Lower leg skin (tissue), 3 donors: ENCODE measurements around the gene XRCC1.

Source experiments
- POLR2A ChIP-seq, 2 donors: fragments of 450-650 bp; IDR thresholded peaks; one replicate each; pipeline ENCODE4 v1.6.1; 2016 to 2017; ENCODE audit warnings: antibody characterized with exemption in 2 of 2, mild to moderate bottlenecking in 1 of 2, moderate library complexity in 1 of 2
- TF ChIP-seq, protein P1 (sequence below), 3 donors: fragments of 450-650 bp; IDR thresholded peaks; one replicate each; pipeline ENCODE4 v1.5.1; 2016; ENCODE audit warnings: antibody characterized with exemption in 3 of 3, mild to moderate bottlenecking in 3 of 3, moderate library complexity in 2 of 3

DNA sequence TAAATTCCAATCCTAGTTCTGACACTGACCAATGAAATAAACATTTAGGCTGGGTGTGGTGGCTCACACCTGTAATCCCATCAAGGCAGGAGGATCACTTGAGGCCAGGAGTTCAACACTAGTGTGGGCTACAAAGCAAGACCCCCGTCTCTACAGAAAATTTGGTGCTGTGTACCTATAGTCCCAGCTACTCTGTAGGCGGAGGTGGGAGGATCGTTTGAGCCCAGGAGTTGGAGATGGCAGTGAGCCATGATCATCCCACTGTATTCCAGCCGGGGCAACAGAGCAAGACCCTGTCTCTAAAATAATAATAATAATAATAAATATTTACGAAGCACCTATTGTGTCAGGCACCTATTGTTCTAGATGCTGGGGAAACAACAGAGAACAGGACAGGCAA, 13.9 kb upstream of the XRCC1 start:
- TF ChIP-seq, protein P1, sequence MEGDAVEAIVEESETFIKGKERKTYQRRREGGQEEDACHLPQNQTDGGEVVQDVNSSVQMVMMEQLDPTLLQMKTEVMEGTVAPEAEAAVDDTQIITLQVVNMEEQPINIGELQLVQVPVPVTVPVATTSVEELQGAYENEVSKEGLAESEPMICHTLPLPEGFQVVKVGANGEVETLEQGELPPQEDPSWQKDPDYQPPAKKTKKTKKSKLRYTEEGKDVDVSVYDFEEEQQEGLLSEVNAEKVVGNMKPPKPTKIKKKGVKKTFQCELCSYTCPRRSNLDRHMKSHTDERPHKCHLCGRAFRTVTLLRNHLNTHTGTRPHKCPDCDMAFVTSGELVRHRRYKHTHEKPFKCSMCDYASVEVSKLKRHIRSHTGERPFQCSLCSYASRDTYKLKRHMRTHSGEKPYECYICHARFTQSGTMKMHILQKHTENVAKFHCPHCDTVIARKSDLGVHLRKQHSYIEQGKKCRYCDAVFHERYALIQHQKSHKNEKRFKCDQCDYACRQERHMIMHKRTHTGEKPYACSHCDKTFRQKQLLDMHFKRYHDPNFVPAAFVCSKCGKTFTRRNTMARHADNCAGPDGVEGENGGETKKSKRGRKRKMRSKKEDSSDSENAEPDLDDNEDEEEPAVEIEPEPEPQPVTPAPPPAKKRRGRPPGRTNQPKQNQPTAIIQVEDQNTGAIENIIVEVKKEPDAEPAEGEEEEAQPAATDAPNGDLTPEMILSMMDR (IDR thresholded peaks at IDR 0.05) = no peak
- no peak for TF ChIP-seq POLR2A (IDR thresholded peaks at IDR 0.05)
